ENCODE results near the gene TNS3.

GRCh38 chr7:47418601-47419309, 163.2 kb downstream of the TNS3 start:
- no peak for TF ChIP-seq POLR2AphosphoS5 (IDR thresholded peaks at IDR 0.05; ENCODE audit: borderline replicate concordance, low read depth, low read length)
- TF ChIP-seq EZH2 (IDR thresholded peaks at IDR 0.05): no peak
